ENCODE data around the gene ZNF784. TPM values are rescaled to one million over a fixed set of nuclear protein-coding genes. Genes with fewer than 3 reads are reported as not detected.
A peak's percentile ranks its signal among the peaks of the same experiment; 100 is the strongest.

ZNF784 gene
- total and polyA plus RNA-seq, 9 of the 15 experiments (the other 6 are each of a cell fraction or from before 2014, with no cell fraction given) = 0.14 to 6.1 (median 2.1) TPM

DNA sequence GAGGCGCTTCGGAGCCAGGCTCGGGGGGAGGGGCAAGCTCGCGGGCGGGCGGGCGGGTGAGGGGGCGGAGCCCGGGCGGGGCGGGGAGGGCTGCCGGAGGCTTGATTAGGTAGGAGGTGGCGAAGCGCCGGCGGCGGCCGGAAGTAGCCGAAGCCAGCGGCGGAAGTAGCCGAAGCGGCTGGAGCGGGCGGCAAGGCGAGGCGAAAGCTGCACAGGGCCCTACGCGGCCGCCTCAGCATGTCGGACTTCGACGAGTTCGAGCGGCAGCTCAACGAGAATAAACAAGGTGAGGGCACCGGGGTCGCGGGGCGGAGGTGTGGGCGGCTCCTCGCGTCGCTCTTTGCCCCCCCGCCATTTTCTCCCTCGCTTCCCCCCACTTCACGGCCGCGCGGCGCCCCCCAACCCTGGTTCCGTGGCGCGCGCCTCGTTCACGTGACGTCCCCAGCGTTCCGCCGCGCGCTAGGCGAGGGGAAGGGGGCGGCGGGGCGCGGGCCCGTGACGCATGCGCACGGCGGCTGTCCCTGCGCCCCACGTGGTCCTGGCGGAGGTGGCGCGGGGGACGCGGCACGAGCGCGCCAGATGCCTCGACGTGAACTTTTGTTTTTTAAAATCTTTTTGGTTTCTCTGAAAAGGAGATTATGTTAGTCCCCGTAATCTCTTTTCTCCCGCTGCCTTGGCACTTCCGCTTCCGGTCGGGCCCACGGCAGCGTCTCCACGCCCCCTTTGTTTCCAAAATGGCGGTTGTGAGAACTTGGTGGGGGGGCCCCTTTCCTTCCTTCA, 30.7 kb upstream of the ZNF784 start, which contains the start of gene U2AF2 (continued):
- no peak for TF ChIP-seq HMG20B (CRISPR knock-in tag; IDR thresholded peaks at IDR 0.05)
- TF ChIP-seq ZNF592 (IDR thresholded peaks at IDR 0.05) = peak; percentile 85
- TF ChIP-seq ZFPM2 (CRISPR knock-in tag; IDR thresholded peaks at IDR 0.05) = no peak
- TF ChIP-seq MEIS2 (IDR thresholded peaks at IDR 0.05; ENCODE audit: partially characterized antibody) = peak; percentile 79
- no peak for TF ChIP-seq ZNF124 (CRISPR knock-in tag; IDR thresholded peaks at IDR 0.05)
- peak; percentile 13 for TF ChIP-seq SMAD1 (IDR thresholded peaks at IDR 0.05; ENCODE audit: low read depth, low read length, partially characterized antibody)
- peak; percentile 62 for TF ChIP-seq ZNF263 (CRISPR knock-in tag; IDR thresholded peaks at IDR 0.05; ENCODE audit: borderline replicate concordance)
- no peak for TF ChIP-seq PTRF (tag; IDR thresholded peaks at IDR 0.05)
- TF ChIP-seq ZKSCAN1 (IDR thresholded peaks at IDR 0.05; ENCODE audit: low read depth, low read length) = 0 out of 2 replicates have a peak, but pooled peaks have one; percentile 26
- no peak for TF ChIP-seq THRA (IDR thresholded peaks at IDR 0.05)
- TF ChIP-seq, protein P1, sequence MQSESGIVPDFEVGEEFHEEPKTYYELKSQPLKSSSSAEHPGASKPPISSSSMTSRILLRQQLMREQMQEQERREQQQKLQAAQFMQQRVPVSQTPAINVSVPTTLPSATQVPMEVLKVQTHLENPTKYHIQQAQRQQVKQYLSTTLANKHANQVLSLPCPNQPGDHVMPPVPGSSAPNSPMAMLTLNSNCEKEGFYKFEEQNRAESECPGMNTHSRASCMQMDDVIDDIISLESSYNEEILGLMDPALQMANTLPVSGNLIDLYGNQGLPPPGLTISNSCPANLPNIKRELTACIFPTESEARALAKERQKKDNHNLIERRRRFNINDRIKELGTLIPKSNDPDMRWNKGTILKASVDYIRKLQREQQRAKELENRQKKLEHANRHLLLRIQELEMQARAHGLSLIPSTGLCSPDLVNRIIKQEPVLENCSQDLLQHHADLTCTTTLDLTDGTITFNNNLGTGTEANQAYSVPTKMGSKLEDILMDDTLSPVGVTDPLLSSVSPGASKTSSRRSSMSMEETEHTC (IDR thresholded peaks at IDR 0.05) = 0 out of 2 replicates have a peak, but pooled peaks have one; percentile 50
- TF ChIP-seq, protein P2, sequence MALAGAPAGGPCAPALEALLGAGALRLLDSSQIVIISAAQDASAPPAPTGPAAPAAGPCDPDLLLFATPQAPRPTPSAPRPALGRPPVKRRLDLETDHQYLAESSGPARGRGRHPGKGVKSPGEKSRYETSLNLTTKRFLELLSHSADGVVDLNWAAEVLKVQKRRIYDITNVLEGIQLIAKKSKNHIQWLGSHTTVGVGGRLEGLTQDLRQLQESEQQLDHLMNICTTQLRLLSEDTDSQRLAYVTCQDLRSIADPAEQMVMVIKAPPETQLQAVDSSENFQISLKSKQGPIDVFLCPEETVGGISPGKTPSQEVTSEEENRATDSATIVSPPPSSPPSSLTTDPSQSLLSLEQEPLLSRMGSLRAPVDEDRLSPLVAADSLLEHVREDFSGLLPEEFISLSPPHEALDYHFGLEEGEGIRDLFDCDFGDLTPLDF (CRISPR knock-in tag; IDR thresholded peaks at IDR 0.05) = no peak
- TF ChIP-seq, protein P3, sequence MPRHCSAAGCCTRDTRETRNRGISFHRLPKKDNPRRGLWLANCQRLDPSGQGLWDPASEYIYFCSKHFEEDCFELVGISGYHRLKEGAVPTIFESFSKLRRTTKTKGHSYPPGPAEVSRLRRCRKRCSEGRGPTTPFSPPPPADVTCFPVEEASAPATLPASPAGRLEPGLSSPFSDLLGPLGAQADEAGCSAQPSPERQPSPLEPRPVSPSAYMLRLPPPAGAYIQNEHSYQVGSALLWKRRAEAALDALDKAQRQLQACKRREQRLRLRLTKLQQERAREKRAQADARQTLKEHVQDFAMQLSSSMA (CRISPR knock-in tag; IDR thresholded peaks at IDR 0.05) = peak; percentile 80; the same call in 1 of the 2 replicates
- TF ChIP-seq SLC30A9 (CRISPR knock-in tag; IDR thresholded peaks at IDR 0.05) = no peak
- TF ChIP-seq HES1 (IDR thresholded peaks at IDR 0.05; ENCODE audit: low read depth) = no peak
- peak; percentile 50; the same call in 1 of the 2 replicates for TF ChIP-seq CREB1 (IDR thresholded peaks at IDR 0.05)
- peak; percentile 77 for TF ChIP-seq CREB1 (CRISPR knock-in tag; IDR thresholded peaks at IDR 0.05)
- TF ChIP-seq ZNF507 (tag; conservative IDR thresholded peaks at IDR 0.05) = no peak
- TF ChIP-seq GABPB2 (CRISPR knock-in tag; conservative IDR thresholded peaks at IDR 0.05) = no peak

Measured in K562 (cell line).